Measurements from ENCODE around the gene NR4A1.

The NR4A1 gene

DNA sequence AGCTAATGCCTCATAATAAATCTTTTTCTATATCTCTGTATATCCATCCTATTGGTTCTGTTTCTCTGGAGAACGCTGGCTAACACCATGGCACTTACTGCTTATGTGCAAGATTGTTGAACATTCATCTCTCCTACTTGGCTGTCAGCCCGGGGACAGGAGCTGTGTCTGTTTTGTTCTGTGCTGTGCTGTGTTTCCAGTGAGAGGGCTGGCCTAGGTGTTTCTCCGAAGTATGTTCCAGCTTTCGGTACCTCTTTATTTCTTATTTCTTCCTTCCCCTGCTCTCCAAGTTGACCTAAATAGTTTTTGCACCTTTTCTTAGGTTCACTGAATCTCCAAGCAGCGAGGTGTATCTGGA lies 18.8 kb upstream of the NR4A1 start:
- TF ChIP-seq, protein P1, sequence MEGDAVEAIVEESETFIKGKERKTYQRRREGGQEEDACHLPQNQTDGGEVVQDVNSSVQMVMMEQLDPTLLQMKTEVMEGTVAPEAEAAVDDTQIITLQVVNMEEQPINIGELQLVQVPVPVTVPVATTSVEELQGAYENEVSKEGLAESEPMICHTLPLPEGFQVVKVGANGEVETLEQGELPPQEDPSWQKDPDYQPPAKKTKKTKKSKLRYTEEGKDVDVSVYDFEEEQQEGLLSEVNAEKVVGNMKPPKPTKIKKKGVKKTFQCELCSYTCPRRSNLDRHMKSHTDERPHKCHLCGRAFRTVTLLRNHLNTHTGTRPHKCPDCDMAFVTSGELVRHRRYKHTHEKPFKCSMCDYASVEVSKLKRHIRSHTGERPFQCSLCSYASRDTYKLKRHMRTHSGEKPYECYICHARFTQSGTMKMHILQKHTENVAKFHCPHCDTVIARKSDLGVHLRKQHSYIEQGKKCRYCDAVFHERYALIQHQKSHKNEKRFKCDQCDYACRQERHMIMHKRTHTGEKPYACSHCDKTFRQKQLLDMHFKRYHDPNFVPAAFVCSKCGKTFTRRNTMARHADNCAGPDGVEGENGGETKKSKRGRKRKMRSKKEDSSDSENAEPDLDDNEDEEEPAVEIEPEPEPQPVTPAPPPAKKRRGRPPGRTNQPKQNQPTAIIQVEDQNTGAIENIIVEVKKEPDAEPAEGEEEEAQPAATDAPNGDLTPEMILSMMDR (IDR thresholded peaks at IDR 0.05) = no peak

DNA sequence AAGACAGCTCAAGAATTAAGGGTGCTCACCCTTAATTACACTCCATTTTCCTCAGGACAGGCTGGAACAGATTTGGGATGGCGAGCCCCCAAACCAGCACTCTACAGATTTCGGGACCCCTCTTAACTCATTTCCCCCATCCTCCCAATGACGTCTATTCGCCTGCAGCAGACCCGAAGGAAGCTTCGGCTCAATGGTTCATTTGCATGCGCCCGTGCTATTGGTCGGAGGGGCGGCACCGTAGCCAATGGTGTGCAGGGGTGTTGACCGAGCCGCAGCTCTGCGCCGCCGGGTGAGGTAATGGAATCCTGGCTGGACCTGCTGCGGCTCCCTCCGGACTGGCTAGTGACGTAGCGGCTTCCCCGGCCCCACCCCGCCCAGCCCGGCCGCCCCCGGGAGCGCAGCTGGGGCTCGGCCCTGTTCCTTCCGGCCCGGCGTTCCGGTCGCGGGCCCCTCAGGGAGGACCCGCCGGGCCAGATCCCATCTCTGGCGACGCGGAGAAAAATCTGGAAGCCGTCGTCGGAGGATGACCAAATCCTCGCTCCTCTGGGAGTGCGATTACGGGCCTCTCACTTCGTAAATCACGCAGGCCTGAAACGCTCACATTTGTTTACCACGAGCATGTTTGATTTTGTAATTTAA lies 18.3 kb upstream of the NR4A1 start:
- TF ChIP-seq, protein P1 (IDR thresholded peaks at IDR 0.05) = no peak

DNA sequence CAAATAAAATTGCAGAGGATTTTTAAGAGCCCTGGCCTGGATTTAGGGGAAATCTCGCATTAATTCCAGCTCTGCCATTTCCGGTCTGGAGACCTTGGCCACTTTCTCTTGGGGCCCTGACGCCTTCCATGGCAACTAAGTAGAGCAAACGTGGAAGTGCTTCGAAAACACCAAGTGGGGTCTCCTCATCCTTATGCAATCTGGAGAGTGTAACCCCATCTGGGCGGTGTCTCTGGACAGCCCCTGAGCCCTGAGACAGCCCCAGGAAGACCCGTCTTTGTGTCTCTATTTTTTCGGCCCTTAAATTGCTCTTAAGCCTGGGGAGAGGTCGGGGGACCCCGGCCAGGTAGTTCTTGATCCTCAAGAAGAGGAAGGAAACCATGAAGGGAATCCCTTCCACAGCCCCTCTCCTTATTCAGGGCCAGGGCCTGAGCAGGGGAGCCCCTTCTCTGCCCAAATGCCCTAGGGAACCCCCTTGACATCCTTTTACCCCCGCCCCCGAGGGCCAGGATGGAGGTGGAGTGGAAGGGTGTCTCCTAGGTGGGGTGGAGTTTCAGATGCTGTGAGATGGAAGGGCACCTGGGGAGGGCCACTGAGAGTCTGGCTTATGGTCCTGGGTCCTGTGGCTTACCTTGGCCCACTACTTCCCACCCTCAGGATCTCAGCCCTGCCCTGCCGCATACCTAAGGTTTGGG lies 17.6 kb upstream of the NR4A1 start:
- TF ChIP-seq, protein P1 (IDR thresholded peaks at IDR 0.05) = no peak

DNA sequence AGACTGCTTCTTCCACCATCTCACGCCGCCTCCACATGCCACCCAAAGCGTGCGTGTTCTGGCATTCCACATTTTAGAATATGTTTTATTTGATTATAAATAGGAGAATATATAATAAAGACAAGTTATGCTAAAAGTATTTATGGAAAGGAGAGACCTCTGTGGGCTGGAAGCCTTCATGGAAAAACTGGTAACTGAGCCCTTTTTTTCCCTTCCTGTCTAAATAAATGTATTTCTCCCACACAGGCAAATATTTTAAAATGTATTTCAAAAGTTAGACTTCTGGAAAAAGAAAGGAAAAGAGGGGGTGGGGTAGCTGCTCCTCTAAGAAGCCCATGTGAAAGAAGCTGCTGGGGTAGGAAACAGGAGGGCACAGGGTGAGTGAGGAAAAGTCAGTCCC lies 16.1 kb upstream of the NR4A1 start:
- TF ChIP-seq, protein P1 (IDR thresholded peaks at IDR 0.05) = no peak

DNA sequence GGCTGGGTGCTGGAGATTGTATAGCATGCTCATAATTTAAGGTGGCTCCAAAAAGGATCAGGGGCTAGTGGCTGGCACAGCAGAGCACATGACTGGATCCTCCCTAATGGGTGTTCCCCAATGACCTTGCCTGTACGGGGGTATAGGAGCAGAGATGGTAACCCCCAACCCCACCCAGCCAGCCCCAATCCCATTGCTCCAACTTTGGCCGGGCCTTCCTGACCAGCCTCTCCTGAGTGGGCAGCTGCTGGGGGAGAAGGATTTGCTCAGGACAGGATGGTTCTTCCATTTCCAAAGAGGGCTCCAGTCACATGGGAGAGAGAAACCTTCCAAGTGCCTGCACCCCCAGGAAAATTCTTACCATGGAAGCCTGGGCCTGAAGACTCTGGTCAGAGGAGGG lies 15.3 kb upstream of the NR4A1 start:
- TF ChIP-seq, protein P1 (IDR thresholded peaks at IDR 0.05) = no peak

DNA sequence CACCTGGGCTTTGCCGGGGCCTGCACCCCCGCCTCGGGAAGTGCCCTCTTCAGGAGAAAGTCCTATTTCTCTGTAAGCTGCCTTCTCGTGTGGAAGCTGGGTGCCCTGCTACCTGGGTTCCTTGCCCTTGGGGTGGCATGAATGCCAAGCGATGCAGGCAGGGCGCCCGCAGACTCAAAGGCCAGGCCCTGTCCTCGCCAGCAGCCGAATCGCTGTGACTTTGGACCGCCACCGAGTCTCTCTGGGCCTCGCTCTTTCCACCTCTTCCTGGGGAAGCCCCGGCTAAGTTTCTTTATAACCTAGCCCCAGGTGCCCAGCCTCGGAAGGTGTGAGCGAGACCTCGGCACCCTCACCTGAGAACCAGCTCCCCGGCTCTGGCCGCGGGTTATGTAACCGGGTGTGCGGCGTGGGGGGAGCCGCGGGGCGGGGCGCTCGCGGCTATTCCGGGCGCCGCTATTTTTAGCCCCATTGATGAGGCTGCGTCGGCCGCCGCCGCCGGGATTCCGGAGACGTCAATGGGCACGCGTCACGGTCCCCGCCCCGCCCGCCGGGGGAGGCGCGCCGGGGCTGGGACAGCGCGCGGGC lies 14.6 kb upstream of the NR4A1 start:
- TF ChIP-seq, protein P1 (IDR thresholded peaks at IDR 0.05) = no peak

DNA sequence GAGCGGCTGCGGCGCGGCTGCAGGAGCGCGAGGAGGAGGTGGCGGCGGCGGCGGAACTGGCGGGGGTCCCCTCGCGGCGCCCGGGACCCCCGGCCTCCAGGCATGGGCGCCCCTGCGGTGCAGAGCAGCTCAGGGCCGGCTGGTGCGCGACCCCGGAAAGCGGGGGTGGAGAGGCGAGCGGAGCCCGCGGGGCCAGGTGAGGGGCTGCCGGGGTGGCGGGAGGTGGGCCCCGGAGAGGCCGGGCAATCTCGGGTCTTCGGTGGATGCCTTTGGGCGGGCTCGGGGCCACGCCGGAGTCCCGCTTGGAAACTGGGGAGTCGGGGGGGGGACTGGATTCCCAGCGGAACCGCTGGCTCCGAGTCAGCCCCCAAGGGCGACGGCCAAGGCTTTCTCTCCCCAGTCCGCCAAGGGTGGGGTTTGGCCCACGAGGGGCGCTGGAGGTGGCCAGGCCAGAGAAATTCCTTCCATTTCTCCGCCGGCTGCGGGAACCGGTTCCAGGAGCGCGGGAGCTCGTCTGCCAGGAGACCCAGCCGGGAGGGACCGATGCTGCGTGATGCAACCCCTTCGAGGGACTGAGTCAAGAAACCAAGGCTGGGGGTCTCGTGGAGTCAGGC lies 13.9 kb upstream of the NR4A1 start:
- TF ChIP-seq, protein P1 (IDR thresholded peaks at IDR 0.05) = no peak; the same call in 1 of the 2 replicates

Data from LNCAP (cell line).